Measurements from ENCODE around the gene TFF2. TPM values are rescaled to one million over a fixed set of nuclear protein-coding genes. Genes with fewer than 3 reads are reported as not detected.
A peak's percentile ranks its signal among the peaks of the same experiment; 100 is the strongest.

Gene TFF2
- total and polyA plus RNA-seq, 4 donors: 2.1 TPM; not detected in 3

GRCh38 chr21:42356650-42357049 lies 5.9 kb upstream of the TFF2 start:
- Histone ChIP-seq H3K4me3 (ENCODE audit: low read length in 2 of 2) (no peak overlapping the region), H3K36me3 (ENCODE audit: control insufficient read depth in 1 of 2, insufficient read depth in 2 of 2, low read length in 1 of 2) (no peaks in the 10 kb centered on the region), H3K27me3 (ENCODE audit: control insufficient read depth in 1 of 2, insufficient read depth in 2 of 2, low read length in 1 of 2) (no peaks in the 10 kb centered on the region), H3K4me1 (ENCODE audit: control insufficient read depth in 1 of 2, insufficient read depth in 2 of 2, low read length in 2 of 2) (no peaks in the 10 kb centered on the region), H3K9me3 (ENCODE audit: control insufficient read depth, low read length) (peaks cover 8% of the 10 kb centered on the region), H3K27ac (ENCODE audit: low read depth in 1 of 2, low read length in 2 of 2) (no peak overlapping the region)
- no peak for ATAC-seq (ENCODE audit: low FRiP score)
- WGBS, 2 donors: 33 to 35% methylated on average over 6 of the region's 6 CpGs
- no peak for DNase-seq
- intact Hi-C loops (cut with DNase I): no loop called here

- no peaks in the 10 kb centered on the region for H3K36me3 ChIP-seq (ENCODE audit: control insufficient read depth in 1 of 2, insufficient read depth in 2 of 2, low read length in 1 of 2)
- no peak overlapping the region for H3K4me3 ChIP-seq (ENCODE audit: low read length in 2 of 2)
- no peaks in the 10 kb centered on the region for H3K4me1 ChIP-seq (ENCODE audit: control insufficient read depth in 1 of 2, insufficient read depth in 2 of 2, low read length in 2 of 2)
- 84 to 85% methylated on average over 2 of the region's 2 CpGs for WGBS, 2 donors
- intact Hi-C loops (cut with DNase I): no loop called here
- no peak for ATAC-seq (ENCODE audit: low FRiP score)
- no peaks in the 10 kb centered on the region for H3K27me3 ChIP-seq (ENCODE audit: control insufficient read depth in 1 of 2, insufficient read depth in 2 of 2, low read length in 1 of 2)
- no peak for DNase-seq
- H3K27ac ChIP-seq (ENCODE audit: low read depth in 1 of 2, low read length in 2 of 2): no peak overlapping the region
- H3K9me3 ChIP-seq (ENCODE audit: control insufficient read depth, low read length): peaks cover 8% of the 10 kb centered on the region
Measured at GRCh38 chr21:42356046-42356445, 5.3 kb upstream of the TFF2 start.

- H3K27me3 ChIP-seq (ENCODE audit: control insufficient read depth in 1 of 2, insufficient read depth in 2 of 2, low read length in 1 of 2): no peaks in the 10 kb centered on the region
- no peaks in the 10 kb centered on the region for H3K36me3 ChIP-seq (ENCODE audit: control insufficient read depth in 1 of 2, insufficient read depth in 2 of 2, low read length in 1 of 2)
- H3K4me1 ChIP-seq (ENCODE audit: control insufficient read depth in 1 of 2, insufficient read depth in 2 of 2, low read length in 2 of 2): no peaks in the 10 kb centered on the region
- intact Hi-C loops (cut with DNase I): no loop called here
- ATAC-seq (ENCODE audit: low FRiP score): no peak
- H3K27ac ChIP-seq (ENCODE audit: low read depth in 1 of 2, low read length in 2 of 2): no peak overlapping the region
- no peak overlapping the region for H3K4me3 ChIP-seq (ENCODE audit: low read length in 2 of 2)
- 81 to 88% methylated on average over 5 of the region's 5 CpGs for WGBS, 2 donors
- no peak for DNase-seq
- H3K9me3 ChIP-seq (ENCODE audit: control insufficient read depth, low read length): peaks cover 4% of the 10 kb centered on the region
Measured at GRCh38 chr21:42353623-42354022, 2.8 kb upstream of the TFF2 start.

- intact Hi-C loops (cut with DNase I): no loop called here
- H3K4me3 ChIP-seq (ENCODE audit: low read length in 2 of 2): no peak overlapping the region
- DNase-seq (peak in 1 of 2 donors; percentile 44), ATAC-seq (ENCODE audit: low FRiP score) (no peak)
- no peak overlapping the region for H3K27ac ChIP-seq (ENCODE audit: low read depth in 1 of 2, low read length in 2 of 2)
- H3K36me3 ChIP-seq (ENCODE audit: control insufficient read depth in 1 of 2, insufficient read depth in 2 of 2, low read length in 1 of 2): no peaks in the 10 kb centered on the region
- H3K4me1 ChIP-seq (ENCODE audit: control insufficient read depth in 1 of 2, insufficient read depth in 2 of 2, low read length in 2 of 2): no peaks in the 10 kb centered on the region
- H3K27me3 ChIP-seq (ENCODE audit: control insufficient read depth in 1 of 2, insufficient read depth in 2 of 2, low read length in 1 of 2): no peaks in the 10 kb centered on the region
- peaks cover 4% of the 10 kb centered on the region for H3K9me3 ChIP-seq (ENCODE audit: control insufficient read depth, low read length)
- 72 to 77% methylated on average over 14 of the region's 14 CpGs for WGBS, 2 donors
Measured at GRCh38 chr21:42352441-42353095, 1.8 kb upstream of the TFF2 start.

GRCh38 chr21:42351626-42352440 lies 1.0 kb upstream of the TFF2 start:
- H3K27ac ChIP-seq (ENCODE audit: low read depth in 1 of 2, low read length in 2 of 2): no peak overlapping the region
- no peaks in the 10 kb centered on the region for H3K27me3 ChIP-seq (ENCODE audit: control insufficient read depth in 1 of 2, insufficient read depth in 2 of 2, low read length in 1 of 2)
- no peaks in the 10 kb centered on the region for H3K4me1 ChIP-seq (ENCODE audit: control insufficient read depth in 1 of 2, insufficient read depth in 2 of 2, low read length in 2 of 2)
- WGBS, 2 donors: 78 to 83% methylated on average over 11 of the region's 11 CpGs
- H3K36me3 ChIP-seq (ENCODE audit: control insufficient read depth in 1 of 2, insufficient read depth in 2 of 2, low read length in 1 of 2): no peaks in the 10 kb centered on the region
- intact Hi-C loops (cut with DNase I): no loop called here
- DNase-seq: peak in 1 of 2 donors; percentile 32
- H3K4me3 ChIP-seq (ENCODE audit: low read length in 2 of 2): no peak overlapping the region
- peaks cover 2% of the 10 kb centered on the region for H3K9me3 ChIP-seq (ENCODE audit: control insufficient read depth, low read length)
- no peak for ATAC-seq (ENCODE audit: low FRiP score)

- Histone ChIP-seq H3K27ac (ENCODE audit: low read depth in 1 of 2, low read length in 2 of 2) (no peak overlapping the region), H3K36me3 (ENCODE audit: control insufficient read depth in 1 of 2, insufficient read depth in 2 of 2, low read length in 1 of 2) (no peaks in the 10 kb centered on the region), H3K9me3 (ENCODE audit: control insufficient read depth, low read length) (peaks cover 2% of the 10 kb centered on the region), H3K27me3 (ENCODE audit: control insufficient read depth in 1 of 2, insufficient read depth in 2 of 2, low read length in 1 of 2) (no peaks in the 10 kb centered on the region), H3K4me3 (ENCODE audit: low read length in 2 of 2) (no peak overlapping the region), H3K4me1 (ENCODE audit: control insufficient read depth in 1 of 2, insufficient read depth in 2 of 2, low read length in 2 of 2) (no peaks in the 10 kb centered on the region)
- 46 to 61% methylated on average over 9 to 11 of the region's 11 CpGs for WGBS, 2 donors
- intact Hi-C loops (cut with DNase I): no loop called here
- DNase-seq (no peak), ATAC-seq (ENCODE audit: low FRiP score) (no peak)
Measured at GRCh38 chr21:42350318-42350910, 380 bp downstream of the TFF2 start.

- no peak overlapping the region for H3K27ac ChIP-seq (ENCODE audit: low read depth in 1 of 2, low read length in 2 of 2)
- H3K9me3 ChIP-seq (ENCODE audit: control insufficient read depth, low read length): peaks cover 2% of the 10 kb centered on the region
- DNase-seq (no peak), ATAC-seq (ENCODE audit: low FRiP score) (no peak)
- no peaks in the 10 kb centered on the region for H3K4me1 ChIP-seq (ENCODE audit: control insufficient read depth in 1 of 2, insufficient read depth in 2 of 2, low read length in 2 of 2)
- no peak overlapping the region for H3K4me3 ChIP-seq (ENCODE audit: low read length in 2 of 2)
- H3K27me3 ChIP-seq (ENCODE audit: control insufficient read depth in 1 of 2, insufficient read depth in 2 of 2, low read length in 1 of 2): no peaks in the 10 kb centered on the region
- intact Hi-C loops (cut with DNase I): no loop called here
- WGBS, 2 donors: 79 to 81% methylated on average over 14 of the region's 14 CpGs
- no peaks in the 10 kb centered on the region for H3K36me3 ChIP-seq (ENCODE audit: control insufficient read depth in 1 of 2, insufficient read depth in 2 of 2, low read length in 1 of 2)
Measured at GRCh38 chr21:42349420-42350317, 1.1 kb downstream of the TFF2 start.

- Histone ChIP-seq H3K4me3 (ENCODE audit: low read length in 2 of 2) (no peak overlapping the region), H3K9me3 (ENCODE audit: control insufficient read depth, low read length) (peaks cover 2% of the 10 kb centered on the region), H3K4me1 (ENCODE audit: control insufficient read depth in 1 of 2, insufficient read depth in 2 of 2, low read length in 2 of 2) (no peaks in the 10 kb centered on the region), H3K27ac (ENCODE audit: low read depth in 1 of 2, low read length in 2 of 2) (no peak overlapping the region), H3K36me3 (ENCODE audit: control insufficient read depth in 1 of 2, insufficient read depth in 2 of 2, low read length in 1 of 2) (no peaks in the 10 kb centered on the region), H3K27me3 (ENCODE audit: control insufficient read depth in 1 of 2, insufficient read depth in 2 of 2, low read length in 1 of 2) (no peaks in the 10 kb centered on the region)
- DNase-seq (no peak), ATAC-seq (ENCODE audit: low FRiP score) (no peak)
- intact Hi-C loops (cut with DNase I): no loop called here
- WGBS, 2 donors: 86 to 93% methylated on average over 2 of the region's 2 CpGs
Measured at GRCh38 chr21:42348762-42349161, 2.0 kb downstream of the TFF2 start.
